ENCODE measurements around the gene ZBTB6. TPM values are rescaled to one million over a fixed set of nuclear protein-coding genes. Genes with fewer than 3 reads are reported as not detected.

ZBTB6 gene
- total and polyA plus RNA-seq, 2 of the 13 experiments (the other 11 are each of a cell fraction or from before 2014, with no cell fraction given), result 3.7 to 7.1 TPM

- TF ChIP-seq PAXIP1 (CRISPR knock-in tag; conservative IDR thresholded peaks at IDR 0.05), result peak; percentile 32; the same call in 1 of the 2 replicates
- no peak; the same call in 1 of the 2 replicates for TF ChIP-seq STAG1 (CRISPR knock-in tag; IDR thresholded peaks at IDR 0.05)
- no peak for TF ChIP-seq NAIF1 (CRISPR knock-in tag; IDR thresholded peaks at IDR 0.05; ENCODE audit: borderline replicate concordance)
- TF ChIP-seq ZNF501 (CRISPR knock-in tag; IDR thresholded peaks at IDR 0.05), result no peak
- peak; percentile 91 for TF ChIP-seq HDAC2 (CRISPR knock-in tag; IDR thresholded peaks at IDR 0.05)
- TF ChIP-seq PITX1 (CRISPR knock-in tag; IDR thresholded peaks at IDR 0.05), result no peak
- TF ChIP-seq PLSCR1 (CRISPR knock-in tag; IDR thresholded peaks at IDR 0.05; ENCODE audit: borderline replicate concordance), result no peak
- no peak for TF ChIP-seq ZBTB44 (CRISPR knock-in tag; IDR thresholded peaks at IDR 0.05)
- TF ChIP-seq NFE2L2 (IDR thresholded peaks at IDR 0.05; ENCODE audit: low read length), result no peak
- no peak for TF ChIP-seq ZNF253 (CRISPR knock-in tag; IDR thresholded peaks at IDR 0.05; ENCODE audit: borderline replicate concordance)
- TF ChIP-seq MNT (IDR thresholded peaks at IDR 0.05), result 0 out of 2 replicates have a peak, but pooled peaks have one; percentile 14
- TF ChIP-seq ZNF468 (CRISPR knock-in tag; IDR thresholded peaks at IDR 0.05), result no peak
- peak; percentile 63 for TF ChIP-seq ELF3 (CRISPR knock-in tag; IDR thresholded peaks at IDR 0.05)
- no peak; the same call in 1 of the 2 replicates for TF ChIP-seq RNF219 (CRISPR knock-in tag; IDR thresholded peaks at IDR 0.05)
- no peak for TF ChIP-seq MAFK (conservative IDR thresholded peaks at IDR 0.05 in 1 of 2, IDR thresholded peaks at IDR 0.05 in 1 of 2; ENCODE audit: low read length in 2 of 2)
- peak; percentile 91 for TF ChIP-seq TEAD3 (CRISPR knock-in tag; optimal IDR thresholded peaks at IDR 0.05; ENCODE audit: borderline replicate concordance)
Measured at GRCh38 chr9:122904823-122905710, 8.1 kb downstream of the ZBTB6 start, which contains the start of gene RC3H2 (continued).

Data from HepG2 (cell line).